ENCODE results near the gene GRM8.

Gene GRM8

GRCh38 chr7:126799541-126799940 is 453.2 kb downstream of the GRM8 start:
- in situ Hi-C loops (cut with HindIII; ENCODE audit: low sequenced_read_pairs), result no loop called here
- no peak overlapping the region for H3K4me3 ChIP-seq (ENCODE audit: low read depth, low read length)
- no peak for DNase-seq (ENCODE audit: low read depth)
- TF ChIP-seq CTCF (IDR thresholded peaks at IDR 0.05; ENCODE audit: low read depth, low read length, missing control alignments), result no peak

- in situ Hi-C loops (cut with HindIII; ENCODE audit: low sequenced_read_pairs), result no loop called here
- no peak for DNase-seq (ENCODE audit: low read depth)
- no peak for TF ChIP-seq CTCF (IDR thresholded peaks at IDR 0.05; ENCODE audit: low read depth, low read length, missing control alignments)
- H3K4me3 ChIP-seq (ENCODE audit: low read depth, low read length), result no peak overlapping the region
Measured at GRCh38 chr7:126792521-126792920, 460.2 kb downstream of the GRM8 start.

GRCh38 chr7:126791306-126791705 is 461.4 kb downstream of the GRM8 start:
- TF ChIP-seq CTCF (IDR thresholded peaks at IDR 0.05; ENCODE audit: low read depth, low read length, missing control alignments), result no peak
- no peak overlapping the region for H3K4me3 ChIP-seq (ENCODE audit: low read depth, low read length)
- peak; percentile 82 for DNase-seq (ENCODE audit: low read depth)
- in situ Hi-C loops (cut with HindIII; ENCODE audit: low sequenced_read_pairs), result no loop called here

GRCh38 chr7:126790763-126791162 is 462.0 kb downstream of the GRM8 start:
- DNase-seq (ENCODE audit: low read depth), result no peak
- H3K4me3 ChIP-seq (ENCODE audit: low read depth, low read length), result no peak overlapping the region
- in situ Hi-C loops (cut with HindIII; ENCODE audit: low sequenced_read_pairs), result no loop called here
- TF ChIP-seq CTCF (IDR thresholded peaks at IDR 0.05; ENCODE audit: low read depth, low read length, missing control alignments), result no peak

GRCh38 chr7:126783613-126784012 is 469.1 kb downstream of the GRM8 start:
- no peak for DNase-seq (ENCODE audit: low read depth)
- in situ Hi-C loops (cut with HindIII; ENCODE audit: low sequenced_read_pairs), result no loop called here
- no peak for TF ChIP-seq CTCF (IDR thresholded peaks at IDR 0.05; ENCODE audit: low read depth, low read length, missing control alignments)
- H3K4me3 ChIP-seq (ENCODE audit: low read depth, low read length), result no peak overlapping the region

- no peak for TF ChIP-seq CTCF (IDR thresholded peaks at IDR 0.05; ENCODE audit: low read depth, low read length, missing control alignments)
- no peak overlapping the region for H3K4me3 ChIP-seq (ENCODE audit: low read depth, low read length)
- no peak for DNase-seq (ENCODE audit: low read depth)
- in situ Hi-C loops (cut with HindIII; ENCODE audit: low sequenced_read_pairs), result no loop called here
Measured at GRCh38 chr7:126780993-126781392, 471.7 kb downstream of the GRM8 start.

GRCh38 chr7:126778101-126778500 is 474.6 kb downstream of the GRM8 start:
- no peak for TF ChIP-seq CTCF (IDR thresholded peaks at IDR 0.05; ENCODE audit: low read depth, low read length, missing control alignments)
- no peak for DNase-seq (ENCODE audit: low read depth)
- in situ Hi-C loops (cut with HindIII; ENCODE audit: low sequenced_read_pairs), result no loop called here
- no peak overlapping the region for H3K4me3 ChIP-seq (ENCODE audit: low read depth, low read length)

Data from astrocyte of the cerebellum (primary cell).